Ishikawa (cell line): ENCODE data around the gene SRC.

Experiments used
- EP300 ChIP-seq: IDR thresholded peaks from 2 replicates; pipeline ENCODE4 v1.6.1; 2012; ENCODE audit warnings: borderline replicate concordance
- FOXM1 ChIP-seq: IDR thresholded peaks from 2 replicates; pipeline ENCODE4 v1.6.1; 2012; ENCODE audit warnings: low read depth, borderline replicate concordance
- NFIC ChIP-seq: IDR thresholded peaks from 2 replicates; pipeline ENCODE4 v1.6.1; 2012

DNA sequence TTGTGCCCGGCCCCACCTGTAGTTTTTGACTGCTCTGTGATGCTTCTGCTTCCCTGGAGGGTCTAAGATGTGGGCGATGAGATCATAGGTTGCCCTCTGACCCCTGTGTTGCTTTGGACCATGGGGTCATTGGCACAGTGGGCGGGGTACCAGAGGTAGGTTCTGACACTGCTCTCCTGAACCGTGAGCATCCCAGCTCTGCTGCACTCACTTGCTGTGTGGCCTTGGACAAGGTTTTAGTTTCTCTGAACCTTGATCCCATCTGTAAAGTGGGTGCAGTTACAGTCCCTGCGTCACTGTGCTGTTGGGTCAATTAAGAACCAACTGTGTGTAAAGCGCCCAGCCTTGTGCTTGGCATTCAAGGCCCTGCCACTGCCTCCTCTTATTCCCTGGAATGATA lies 30.9 kb downstream of the SRC start:
- TF ChIP-seq EP300 (no peak), FOXM1 (no peak), NFIC (no peak)
